K562 (cell line): ENCODE results near the gene CCDC178. TPM values are rescaled to one million over a fixed set of nuclear protein-coding genes. Genes with fewer than 3 reads are reported as not detected.
A peak's percentile ranks its signal among the peaks of the same experiment; 100 is the strongest.

ENCODE experiments used
- ATAC-seq: fragments of 200-7000 bp; cut with Tn5 transposase; 3 replicates; pipeline ENCODE4 v1.9.1; 2020; ENCODE audit warnings: moderate library complexity
- BruUV-seq: library from RNA; stranded (reverse); fragments of 400-500 nt; replicated peaks from 2 replicates; lab custom pipeline; 2021; lab: Mats Ljungman, UMichigan
- CTCF ChIA-PET: fragments of 300-600 bp; formaldehyde crosslinking; extraction: SDS; loops from one replicate; lab custom pipeline; 2021; ENCODE audit warnings: low intra/inter-chr PET ratio; lab: Yijun Ruan, JAX
- POLR2A ChIA-PET: fragments of 300-600, 350-650 bp; sonication (Branson Sonifier 250); formaldehyde crosslinking; extraction: SDS; loops from one replicate; lab custom pipeline; 2021; ENCODE audit warnings: antibody characterized with exemption, inconsistent platforms; lab: Yijun Ruan, JAX
- DNase-seq, 4 experiments: peaks; one replicate each; pipeline versions ENCODE4 v3.0.0 to v3.0.0-alpha.2; 2011 to 2018; ENCODE audit warnings: low spot score in 3 of 4, mixed read lengths in 3 of 4; ENCODE audit errors: extremely low read depth in 1 of 4
- FAIRE-seq: peaks from 2 replicates; lab custom pipeline; 2011; peaks lifted over from hg19 to GRCh38; lab: Jason Lieb, UNC
- H2AFZ ChIP-seq: 2 replicates; pipeline ENCODE4 v1.6.0; 2011; ENCODE audit warnings: low read depth, low read length, control low read depth, inconsistent platforms
- H3K27ac ChIP-seq: fragments of 200-600 bp; 3 replicates; pipeline ENCODE4 v1.8.0; 2011; ENCODE audit warnings: low read depth, mild to moderate bottlenecking, control low read depth, inconsistent platforms, low read length, moderate library complexity, mixed read lengths; ENCODE audit errors: extremely low read depth
- H3K27me3 ChIP-seq, 2 experiments: fragments of 300-600 bp in 1 of 2; 2 replicates in 1 of 2; 3 replicates in 1 of 2; pipeline versions ENCODE4 v1.6.0 to v1.8.0; 2011; ENCODE audit warnings: inconsistent platforms in 2 of 2, low read length in 2 of 2, mild to moderate bottlenecking in 1 of 2, mixed read lengths in 1 of 2, moderate library complexity in 1 of 2; ENCODE audit not compliant: control insufficient read depth in 2 of 2, insufficient read depth in 2 of 2
- H3K36me3 ChIP-seq: fragments of 300-600 bp; 3 replicates; pipeline ENCODE4 v1.8.0; 2011; ENCODE audit warnings: mild to moderate bottlenecking, low read length, inconsistent platforms; ENCODE audit not compliant: control insufficient read depth, insufficient read depth
- H3K4me1 ChIP-seq, 2 experiments: fragments of 200-600 bp in 1 of 2; replicated peaks in 1 of 2; 2 replicates in 1 of 2; 3 replicates in 1 of 2; pipeline versions ENCODE4 v1.5.1 to v1.8.0; 2011; ENCODE audit warnings: inconsistent platforms in 2 of 2, low read length in 2 of 2, mild to moderate bottlenecking in 1 of 2, mixed read lengths in 1 of 2, moderate library complexity in 1 of 2; ENCODE audit not compliant: control insufficient read depth in 2 of 2, insufficient read depth in 2 of 2
- H3K4me2 ChIP-seq: 2 replicates; pipeline ENCODE4 v1.6.1; 2011; ENCODE audit warnings: low read length, control low read depth, inconsistent platforms, mixed read lengths; ENCODE audit not compliant: insufficient read depth
- H3K4me3 ChIP-seq: fragments of 200-600 bp; sonication (generic), shearing (Covaris generic); 2 replicates; pipeline ENCODE4 v1.5.1; 2016; ENCODE audit warnings: control low read depth, inconsistent platforms
- H3K79me2 ChIP-seq: fragments of 200-600 bp; 3 replicates; pipeline ENCODE4 v1.8.0; 2011; ENCODE audit warnings: low read length, inconsistent platforms; ENCODE audit not compliant: control insufficient read depth, insufficient read depth
- H3K9ac ChIP-seq, 2 experiments: 2 replicates each; pipeline versions ENCODE4 v1.6.0 to v1.6.1; 2011; ENCODE audit warnings: low read depth in 2 of 2, low read length in 2 of 2, control low read depth in 1 of 2, inconsistent platforms in 1 of 2, mild to moderate bottlenecking in 1 of 2, mixed read lengths in 1 of 2; ENCODE audit not compliant: insufficient read depth in 1 of 2
- H3K9me1 ChIP-seq: one replicate; pipeline ENCODE4 v1.6.0; 2011; ENCODE audit warnings: inconsistent platforms, mild to moderate bottlenecking, low read length, moderate library complexity; ENCODE audit not compliant: control insufficient read depth, insufficient read depth
- H3K9me3 ChIP-seq: replicated peaks from 2 replicates; pipeline ENCODE4 v1.5.1; 2011; ENCODE audit warnings: low read depth, low read length, inconsistent platforms; ENCODE audit not compliant: control insufficient read depth, insufficient read depth
- H4K20me1 ChIP-seq: replicated peaks from 2 replicates; pipeline ENCODE4 v1.6.1; 2011; ENCODE audit warnings: low read length, inconsistent platforms, mixed read lengths; ENCODE audit not compliant: control insufficient read depth, insufficient read depth
- ATF1 ChIP-seq, 2 experiments: fragments of 450-650 bp in 1 of 2; IDR thresholded peaks; 2 replicates each; pipeline ENCODE4 v1.6.1; 2016; ENCODE audit warnings: missing compliant biosample characterization in 1 of 2, missing genetic modification characterization in 1 of 2
- CREB1 ChIP-seq, 2 experiments: sonication (generic) in 1 of 2; formaldehyde crosslinking in 1 of 2; IDR thresholded peaks; 2 replicates each; pipeline versions ENCODE4 v1.6.1 to v1.8.0; 2012 to 2022; ENCODE audit warnings: inconsistent platforms in 1 of 2, mild to moderate bottlenecking in 1 of 2, missing genetic modification reagents in 1 of 2, moderate library complexity in 1 of 2
- DMBX1 ChIP-seq: fragments of 250-450 bp; sonication (Bioruptor Pico); IDR thresholded peaks from 2 replicates; pipeline ENCODE4 v1.8.0; 2022; ENCODE audit warnings: inconsistent platforms, mild to moderate bottlenecking, moderate library complexity, borderline replicate concordance
- KLF1 ChIP-seq: fragments of 450-650 bp; IDR thresholded peaks from 2 replicates; pipeline ENCODE4 v1.6.1; 2016; ENCODE audit warnings: missing genetic modification characterization, missing compliant biosample characterization
- MEIS2 ChIP-seq: fragments of 450-650 bp; IDR thresholded peaks from 2 replicates; pipeline ENCODE4 v1.6.1; 2014; ENCODE audit warnings: mild to moderate bottlenecking; ENCODE audit not compliant: partially characterized antibody
- NFE2 ChIP-seq: IDR thresholded peaks from 2 replicates; pipeline ENCODE4 v1.6.1; 2014; ENCODE audit warnings: antibody characterized with exemption, low read depth
- PBX2 ChIP-seq, 2 experiments: IDR thresholded peaks in 1 of 2; conservative IDR thresholded peaks in 1 of 2; 2 replicates each; pipeline ENCODE4 v1.6.1; 2016; ENCODE audit warnings: low read depth in 2 of 2, mild to moderate bottlenecking in 1 of 2, missing compliant biosample characterization in 1 of 2, missing genetic modification characterization in 1 of 2, moderate library complexity in 1 of 2
- TAF15 ChIP-seq: fragments of 200-400 bp; formaldehyde crosslinking; IDR thresholded peaks from 2 replicates; pipeline ENCODE4 v1.6.1; 2017; ENCODE audit warnings: mild to moderate bottlenecking, low read depth, low read length, moderate library complexity
- YY1 ChIP-seq, 3 experiments: IDR thresholded peaks; 2 replicates each; pipeline ENCODE4 v1.6.1; 2011; ENCODE audit warnings: low read length in 2 of 3, mild to moderate bottlenecking in 2 of 3, moderate library complexity in 2 of 3, borderline replicate concordance in 1 of 3, control low read depth in 1 of 3, low read depth in 1 of 3; ENCODE audit not compliant: insufficient read depth in 3 of 3, insufficient replicate concordance in 2 of 3, control insufficient read depth in 1 of 3, insufficient read length in 1 of 3; ENCODE audit errors: extremely low read depth in 1 of 3
- ZNF766 ChIP-seq: fragments of 200-800 bp; sonication (Bioruptor generic); conservative IDR thresholded peaks from 2 replicates; pipeline ENCODE4 v1.6.1; 2016; ENCODE audit warnings: missing genetic modification characterization, missing compliant biosample characterization
- WGBS: fragments of 100-300 bp; shearing (Covaris generic); methylation state at CpG from one replicate; pipeline ENCODE4 v1.1.6; 2016; ENCODE audit warnings: low coverage, mixed read lengths; ENCODE audit not compliant: insufficient coverage; ENCODE audit errors: missing lambda C conversion rate; 5-methylcytosine and 5-hydroxymethylcytosine counted together
- in situ Hi-C: fragments of 300-500 bp; cut with MboI; formaldehyde crosslinking; loops from 4 replicates; pipeline ENCODE4 v1.15.0; 2018; ENCODE audit warnings: inconsistent platforms, mixed read lengths
- intact Hi-C: fragments of 100-400 bp; cut with micrococcal nuclease; formaldehyde crosslinking; loops from 2 replicates; pipeline ENCODE4 v1.14.2; 2022
- polyA plus RNA-seq, 8 experiments: library from polyadenylated mRNA; depleted of rRNA in 4 of 8; stranded (reverse) in 5 of 8; unstranded in 3 of 8; fragments of >200 nt; fragmentation: Nextera tagmentation in 2 of 8; fragmentation: Illumina TruSeq in 1 of 8; extraction: Ambion mirVana in 2 of 8; extraction: Trizol in 1 of 8; gene quantifications; 2 replicates each; pipeline versions ENCODE4 v1.2.1 to v1.2.3, GENCODE V29; 2011 to 2014; ENCODE audit warnings: inconsistent platforms in 1 of 8, missing spikeins in 1 of 8
- total RNA-seq, 7 experiments: library from RNA; depleted of rRNA in 6 of 7; stranded (reverse); fragments of >200 nt in 6 of 7; fragmentation: Illumina TruSeq in 2 of 7; extraction: Trizol in 2 of 7; gene quantifications; 2 replicates each; pipeline versions ENCODE4 v1.2.1 to v1.2.3, GENCODE V29; 2011 to 2021; ENCODE audit warnings: low replicate concordance in 1 of 7
- TF ChIP-seq, protein P1 (sequence below): sonication (generic); IDR thresholded peaks from 2 replicates; pipeline ENCODE4 v1.6.1; 2016

CCDC178 gene
- total and polyA plus RNA-seq, 9 of the 15 experiments (the other 6 are each of a cell fraction or from before 2014, with no cell fraction given) = 0.12 to 0.47 (median 0.15) TPM; not detected in 6

DNA sequence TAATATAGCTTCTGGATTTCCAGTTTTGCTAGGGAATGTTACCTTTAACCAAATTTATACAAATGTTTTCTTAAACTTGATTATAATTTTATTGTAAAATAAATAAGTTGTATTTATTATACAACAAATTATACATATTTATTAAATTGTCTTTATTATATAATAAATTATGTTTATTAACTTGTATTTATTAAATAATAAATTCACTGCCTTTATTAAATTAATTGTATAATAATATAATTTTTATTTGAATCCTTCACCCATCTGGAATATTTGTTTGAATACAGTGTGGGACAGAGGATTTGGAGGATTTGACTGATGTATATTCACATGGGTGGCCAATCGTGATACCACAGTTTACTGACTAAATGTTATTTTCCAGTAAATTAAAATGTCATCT lies 43.4 kb upstream of the CCDC178 start (continued):
- no peak for TF ChIP-seq ZNF766 (CRISPR knock-in tag)
- no peak for TF ChIP-seq YY1 (IDR thresholded peaks at IDR 0.05; ENCODE audit: borderline replicate concordance in 1 of 3, control insufficient read depth in 1 of 3, extremely low read depth in 1 of 3, insufficient read depth in 3 of 3, insufficient read length in 1 of 3, insufficient replicate concordance in 2 of 3, low read depth in 1 of 3, low read length in 2 of 3)
- no peak for TF ChIP-seq DMBX1 (CRISPR knock-in tag)

DNA sequence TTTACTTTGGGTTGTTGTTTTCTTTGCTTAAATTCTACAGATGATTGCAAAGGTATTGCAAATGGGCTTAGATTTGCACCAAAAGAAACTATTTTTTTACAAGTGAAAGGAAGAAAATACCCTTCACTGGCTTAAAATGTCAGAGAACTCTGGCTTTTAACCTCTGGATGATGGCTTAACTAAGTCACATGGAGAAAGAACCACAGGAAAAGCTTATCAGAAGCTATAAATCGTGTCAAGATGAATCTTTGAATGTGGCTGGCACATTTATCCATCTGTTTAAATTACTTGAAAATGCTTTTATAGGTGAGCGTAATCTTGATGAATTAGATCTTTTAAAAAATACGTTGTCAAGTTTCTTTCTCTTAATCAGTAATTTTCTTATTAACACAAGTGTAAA lies 32.0 kb upstream of the CCDC178 start:
- Histone ChIP-seq H3K79me2 (no peaks in the 10 kb centered on the region), H3K4me3 (no peak overlapping the region), H3K4me2 (no peak overlapping the region), H3K27me3 (no peaks in the 10 kb centered on the region), H3K9ac (no peak overlapping the region), H4K20me1 (no peaks in the 10 kb centered on the region), H2AFZ (no peak overlapping the region; the same call in 1 of the 2 replicates), H3K9me3 (no peaks in the 10 kb centered on the region), H3K9me1 (no peaks in the 10 kb centered on the region), H3K36me3 (no peaks in the 10 kb centered on the region), H3K27ac (no peak overlapping the region), H3K4me1 (no peaks in the 10 kb centered on the region)
- intact Hi-C loops (no loop called here), in situ Hi-C loops (no loop called here)
- ATAC-seq (no peak), DNase-seq (no peak), FAIRE-seq (peak; percentile 6)
- TF ChIP-seq ATF1 (CRISPR knock-in tag; IDR thresholded peaks at IDR 0.05) = no peak
- TF ChIP-seq ATF1 (tag; IDR thresholded peaks at IDR 0.05) = no peak
- TF ChIP-seq KLF1 (tag) = no peak
- no peak for TF ChIP-seq TAF15
- TF ChIP-seq NFE2 = no peak
- TF ChIP-seq, protein P1, sequence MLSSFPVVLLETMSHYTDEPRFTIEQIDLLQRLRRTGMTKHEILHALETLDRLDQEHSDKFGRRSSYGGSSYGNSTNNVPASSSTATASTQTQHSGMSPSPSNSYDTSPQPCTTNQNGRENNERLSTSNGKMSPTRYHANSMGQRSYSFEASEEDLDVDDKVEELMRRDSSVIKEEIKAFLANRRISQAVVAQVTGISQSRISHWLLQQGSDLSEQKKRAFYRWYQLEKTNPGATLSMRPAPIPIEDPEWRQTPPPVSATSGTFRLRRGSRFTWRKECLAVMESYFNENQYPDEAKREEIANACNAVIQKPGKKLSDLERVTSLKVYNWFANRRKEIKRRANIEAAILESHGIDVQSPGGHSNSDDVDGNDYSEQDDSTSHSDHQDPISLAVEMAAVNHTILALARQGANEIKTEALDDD = peak; percentile 32; the same call in 1 of the 2 replicates
- no peak for TF ChIP-seq PBX2 (CRISPR knock-in tag; IDR thresholded peaks at IDR 0.05; ENCODE audit: low read depth)
- TF ChIP-seq PBX2 (tag; conservative IDR thresholded peaks at IDR 0.05; ENCODE audit: low read depth) = peak; percentile 74
- peak; percentile 80 for TF ChIP-seq MEIS2
- no peak for TF ChIP-seq CREB1 (IDR thresholded peaks at IDR 0.05)
- no peak for TF ChIP-seq CREB1 (CRISPR knock-in tag; IDR thresholded peaks at IDR 0.05)
- POLR2A ChIA-PET = no interaction called here
- WGBS = 4% methylated on average over 3 of the region's 3 CpGs
- CTCF ChIA-PET = no interaction called here
- BruUV-seq = no TSS peak
